Measurements from ENCODE around the gene MCOLN2. TPM values are rescaled to one million over a fixed set of nuclear protein-coding genes. Genes with fewer than 3 reads are reported as not detected.

The MCOLN2 gene
- total RNA-seq, 2 experiments from 2014 or later, result 11.4 to 12.9 TPM

GRCh38 chr1:84939761-84940160 lies 57.2 kb downstream of the MCOLN2 start:
- no peak for ATAC-seq
- POLR2A ChIA-PET, result no interaction called here

GRCh38 chr1:84939151-84939550 lies 57.8 kb downstream of the MCOLN2 start:
- ATAC-seq (no peak), DNase-seq (no peak)
- H3K27me3 Mint-ChIP-seq (ENCODE audit: low read depth), result no peaks in the 10 kb centered on the region
- no peak overlapping the region for H3K4me3 Mint-ChIP-seq
- H3K4me1 Mint-ChIP-seq (ENCODE audit: low read depth), result no peaks in the 10 kb centered on the region
- ChIA-PET CTCF (interaction anchor here (1.1 to 2.7 kb wide), 3 partner anchors 88 to 316 kb away, joined by 4 to 13 read pairs (median 5); no protein-coding TSS in a partner anchor), POLR2A (no interaction called here)
- H3K36me3 Mint-ChIP-seq (ENCODE audit: low read depth), result no peaks in the 10 kb centered on the region
- no peaks in the 10 kb centered on the region for H3K9me3 Mint-ChIP-seq (ENCODE audit: insufficient read depth)
- H3K27ac Mint-ChIP-seq, result no peak overlapping the region

More at GRCh38 chr1:84939761-84940160, 57.2 kb downstream of the MCOLN2 start:
- no peak for DNase-seq
- Mint-ChIP-seq H3K36me3 (ENCODE audit: low read depth) (no peaks in the 10 kb centered on the region), H3K4me3 (no peak overlapping the region), H3K4me1 (ENCODE audit: low read depth) (peaks cover 5% of the 10 kb centered on the region), H3K27ac (no peak overlapping the region), H3K9me3 (ENCODE audit: insufficient read depth) (no peaks in the 10 kb centered on the region), H3K27me3 (ENCODE audit: low read depth) (no peaks in the 10 kb centered on the region)
- CTCF ChIA-PET, result interaction anchor here (5.6 kb wide), 1 partner anchor 317 kb away, joined by 304 read pairs; the partner anchor contains the start of gene C1orf52

DNA sequence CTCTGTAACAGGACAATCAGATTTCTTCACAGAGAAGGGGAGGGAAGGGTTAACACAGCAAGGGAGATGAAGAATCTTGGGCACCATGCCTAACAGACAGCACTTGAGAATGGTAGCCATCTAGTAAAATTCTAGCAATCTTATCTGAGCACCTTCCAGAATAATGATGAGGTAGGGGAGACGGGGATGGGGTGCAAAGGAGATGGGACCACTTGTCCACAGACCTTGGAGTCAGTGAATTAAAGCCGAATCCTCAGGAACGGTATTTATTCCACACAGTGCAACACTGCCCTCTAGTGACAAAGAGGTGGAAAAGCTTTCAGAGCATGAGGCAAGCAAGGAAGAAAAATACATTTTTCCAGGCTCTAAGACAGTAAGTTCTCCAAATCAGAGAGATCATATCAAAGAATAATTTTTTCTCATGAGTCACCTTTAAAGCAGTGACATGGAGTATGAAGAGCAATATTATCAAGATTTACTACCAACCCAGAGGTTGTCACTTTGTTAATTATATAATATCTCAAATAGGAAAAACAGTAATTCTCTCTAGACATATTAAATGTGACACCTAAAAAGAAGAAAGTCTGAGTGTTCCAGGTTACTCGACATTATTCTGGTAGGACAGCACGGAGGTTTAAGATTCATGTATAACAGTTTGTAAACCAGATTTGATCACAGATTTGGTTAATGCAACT lies 60.6 kb downstream of the MCOLN2 start:
- Mint-ChIP-seq H3K9me3 (ENCODE audit: insufficient read depth) (no peaks in the 10 kb centered on the region), H3K4me1 (ENCODE audit: low read depth) (no peaks in the 10 kb centered on the region), H3K27me3 (ENCODE audit: low read depth) (no peaks in the 10 kb centered on the region), H3K27ac (no peak overlapping the region), H3K4me3 (no peak overlapping the region), H3K36me3 (ENCODE audit: low read depth) (no peaks in the 10 kb centered on the region)
- POLR2A ChIA-PET, result no interaction called here
- DNase-seq (peak; percentile 49), ATAC-seq (peak; percentile 55)
- CTCF ChIA-PET, result interaction anchor here (0.5 to 4.4 kb wide), 30 partner anchors 8 to 499 kb away, joined by 3 to 39 read pairs (median 4); partner anchors contain the start of gene C1orf52

GRCh38 chr1:84933011-84933611 lies 63.8 kb downstream of the MCOLN2 start:
- H3K9me3 Mint-ChIP-seq (ENCODE audit: insufficient read depth), result no peaks in the 10 kb centered on the region
- DNase-seq (no peak), ATAC-seq (no peak)
- POLR2A ChIA-PET, result no interaction called here
- H3K36me3 Mint-ChIP-seq (ENCODE audit: low read depth), result no peaks in the 10 kb centered on the region
- H3K27me3 Mint-ChIP-seq (ENCODE audit: low read depth), result no peaks in the 10 kb centered on the region
- peaks cover 18% of the 10 kb centered on the region for H3K4me1 Mint-ChIP-seq (ENCODE audit: low read depth)
- CTCF ChIA-PET, result interaction anchor here (0.8 to 4.4 kb wide), 4 partner anchors 10 to 156 kb away, joined by 3 to 39 read pairs (median 20); no protein-coding TSS in a partner anchor
- H3K4me3 Mint-ChIP-seq, result no peak overlapping the region
- no peak overlapping the region for H3K27ac Mint-ChIP-seq

GRCh38 chr1:84930831-84931230 lies 66.1 kb downstream of the MCOLN2 start:
- H3K36me3 Mint-ChIP-seq (ENCODE audit: low read depth), result no peaks in the 10 kb centered on the region
- H3K27ac Mint-ChIP-seq, result no peak overlapping the region
- no peaks in the 10 kb centered on the region for H3K9me3 Mint-ChIP-seq (ENCODE audit: insufficient read depth)
- no peak for ATAC-seq
- DNase-seq, result no peak
- no peaks in the 10 kb centered on the region for H3K27me3 Mint-ChIP-seq (ENCODE audit: low read depth)
- H3K4me1 Mint-ChIP-seq (ENCODE audit: low read depth), result peaks cover 18% of the 10 kb centered on the region
- ChIA-PET POLR2A (no interaction called here), CTCF (interaction anchor here (1.8 kb wide), 1 partner anchor 14 kb away, joined by 5 read pairs; no protein-coding TSS in a partner anchor)
- no peak overlapping the region for H3K4me3 Mint-ChIP-seq

- DNase-seq (no peak), ATAC-seq (peak; percentile 65)
- CTCF ChIA-PET, result no interaction called here
- H3K9me3 Mint-ChIP-seq (ENCODE audit: insufficient read depth), result no peaks in the 10 kb centered on the region
- no peaks in the 10 kb centered on the region for H3K36me3 Mint-ChIP-seq (ENCODE audit: low read depth)
- POLR2A ChIA-PET, result no interaction called here
- H3K27ac Mint-ChIP-seq, result peak overlapping the region; percentile 9
- peaks cover 18% of the 10 kb centered on the region for H3K4me1 Mint-ChIP-seq (ENCODE audit: low read depth)
- H3K27me3 Mint-ChIP-seq (ENCODE audit: low read depth), result no peaks in the 10 kb centered on the region
- H3K4me3 Mint-ChIP-seq, result no peak overlapping the region
Observed at GRCh38 chr1:84930329-84930728, 66.6 kb downstream of the MCOLN2 start.

- peaks cover 18% of the 10 kb centered on the region for H3K4me1 Mint-ChIP-seq (ENCODE audit: low read depth)
- POLR2A ChIA-PET, result no interaction called here
Observed at GRCh38 chr1:84929581-84929980, 67.3 kb downstream of the MCOLN2 start.

DNA sequence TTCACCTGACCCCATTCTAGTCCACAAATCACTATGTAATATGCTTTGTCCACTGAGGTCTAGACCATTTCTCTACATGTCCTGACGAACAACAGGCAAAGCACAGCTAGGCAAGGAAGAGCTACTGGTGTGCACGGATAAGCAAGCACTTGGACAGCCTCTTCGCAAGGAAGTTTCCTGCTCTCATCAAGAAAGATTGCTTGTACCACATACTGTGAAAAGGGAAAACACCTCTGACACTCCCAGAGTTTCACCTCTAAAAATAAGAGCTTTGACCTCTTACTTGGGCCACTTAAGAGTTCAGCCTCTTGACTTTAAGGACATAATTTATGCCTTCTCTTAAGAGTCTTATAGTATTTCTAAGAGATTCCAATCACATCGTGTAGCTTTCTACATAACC lies 67.9 kb downstream of the MCOLN2 start:
- Mint-ChIP-seq H3K36me3 (ENCODE audit: low read depth) (no peaks in the 10 kb centered on the region), H3K27me3 (ENCODE audit: low read depth) (no peaks in the 10 kb centered on the region), H3K27ac (no peak overlapping the region), H3K4me3 (no peak overlapping the region), H3K4me1 (ENCODE audit: low read depth) (peaks cover 18% of the 10 kb centered on the region), H3K9me3 (ENCODE audit: insufficient read depth) (no peaks in the 10 kb centered on the region)
- no peak for DNase-seq
- CTCF ChIA-PET, result interaction anchor here (0.9 to 2.4 kb wide), 5 partner anchors 16 to 311 kb away, joined by 3 to 9 read pairs (median 5); no protein-coding TSS in a partner anchor
- ATAC-seq, result no peak
- POLR2A ChIA-PET, result no interaction called here

More at GRCh38 chr1:84929581-84929980, 67.3 kb downstream of the MCOLN2 start:
- no peak for DNase-seq
- no peak for ATAC-seq
- Mint-ChIP-seq H3K4me3 (no peak overlapping the region), H3K27me3 (ENCODE audit: low read depth) (no peaks in the 10 kb centered on the region), H3K9me3 (ENCODE audit: insufficient read depth) (no peaks in the 10 kb centered on the region), H3K27ac (no peak overlapping the region), H3K36me3 (ENCODE audit: low read depth) (no peaks in the 10 kb centered on the region)
- CTCF ChIA-PET, result interaction anchor here (0.9 to 2.4 kb wide), 5 partner anchors 15 to 311 kb away, joined by 3 to 9 read pairs (median 5); no protein-coding TSS in a partner anchor

GRCh38 chr1:84923317-84923716 lies 73.6 kb downstream of the MCOLN2 start:
- DNase-seq (no peak), ATAC-seq (no peak)
- H3K36me3 Mint-ChIP-seq (ENCODE audit: low read depth), result no peaks in the 10 kb centered on the region
- POLR2A ChIA-PET, result no interaction called here
- H3K4me1 Mint-ChIP-seq (ENCODE audit: low read depth), result no peaks in the 10 kb centered on the region
- no peak overlapping the region for H3K4me3 Mint-ChIP-seq
- no peaks in the 10 kb centered on the region for H3K9me3 Mint-ChIP-seq (ENCODE audit: insufficient read depth)
- peaks cover under 1% of the 10 kb centered on the region for H3K27me3 Mint-ChIP-seq (ENCODE audit: low read depth)
- CTCF ChIA-PET, result interaction anchor here (0.8 to 4.4 kb wide), 3 partner anchors 10 to 22 kb away, joined by 3 to 18 read pairs (median 4); no protein-coding TSS in a partner anchor
- no peak overlapping the region for H3K27ac Mint-ChIP-seq

GRCh38 chr1:84920159-84920558 lies 76.8 kb downstream of the MCOLN2 start:
- Mint-ChIP-seq H3K36me3 (ENCODE audit: low read depth) (no peaks in the 10 kb centered on the region), H3K27me3 (ENCODE audit: low read depth) (peaks cover 7% of the 10 kb centered on the region), H3K27ac (no peak overlapping the region), H3K9me3 (ENCODE audit: insufficient read depth) (no peaks in the 10 kb centered on the region), H3K4me1 (ENCODE audit: low read depth) (no peaks in the 10 kb centered on the region), H3K4me3 (no peak overlapping the region)
- ATAC-seq (no peak), DNase-seq (no peak)
- CTCF ChIA-PET, result no interaction called here
- POLR2A ChIA-PET, result no interaction called here

- ChIA-PET POLR2A (no interaction called here), CTCF (interaction anchor here (1.1 kb wide), 1 partner anchor 137 kb away, joined by 4 read pairs; no protein-coding TSS in a partner anchor)
- H3K27ac Mint-ChIP-seq, result no peak overlapping the region
- H3K27me3 Mint-ChIP-seq (ENCODE audit: low read depth), result peaks cover 7% of the 10 kb centered on the region
- ATAC-seq, result no peak
- H3K9me3 Mint-ChIP-seq (ENCODE audit: insufficient read depth), result no peaks in the 10 kb centered on the region
- no peaks in the 10 kb centered on the region for H3K4me1 Mint-ChIP-seq (ENCODE audit: low read depth)
- H3K4me3 Mint-ChIP-seq, result no peak overlapping the region
- peak; percentile 7 for DNase-seq
- H3K36me3 Mint-ChIP-seq (ENCODE audit: low read depth), result no peaks in the 10 kb centered on the region
Observed at GRCh38 chr1:84919461-84919970, 77.4 kb downstream of the MCOLN2 start.
